SU-DHL-6 (cell line): Measurements from ENCODE around the gene NOC2L.
A peak's percentile ranks its signal among the peaks of the same experiment; 100 is the strongest.

Source experiments
- H2AFZ ChIP-seq: fragments of 200-600 bp; sonication (generic); 2 replicates; pipeline ENCODE4 v1.6.1; 2014; ENCODE audit warnings: low read depth, mild to moderate bottlenecking, moderate library complexity, mixed read lengths, antibody characterized with exemption, low read length; ENCODE audit not compliant: severe bottlenecking
- H3F3A ChIP-seq: fragments of 200-600 bp; shearing (Covaris generic); 2 replicates; pipeline ENCODE4 v1.6.0; 2016; ENCODE audit warnings: antibody characterized with exemption, mild to moderate bottlenecking; ENCODE audit not compliant: insufficient read depth
- H3K27ac ChIP-seq: fragments of 200-600 bp; sonication (generic); 2 replicates; pipeline ENCODE4 v1.5.1; 2016; ENCODE audit warnings: low read depth, mild to moderate bottlenecking, low read length, moderate library complexity, mixed read lengths
- H3K27me3 ChIP-seq: fragments of 200-600 bp; sonication (generic), shearing (Covaris generic); 2 replicates; pipeline ENCODE4 v1.6.0; 2014; ENCODE audit warnings: mild to moderate bottlenecking, low read length
- H3K36me3 ChIP-seq: fragments of 200-600 bp; sonication (generic); 2 replicates; pipeline ENCODE4 v1.6.1; 2014; ENCODE audit warnings: mild to moderate bottlenecking, low read length, mixed read lengths
- H3K4me2 ChIP-seq: fragments of 300-600, 200-600 bp; shearing (Covaris generic), sonication (generic); 2 replicates; pipeline ENCODE4 v1.6.0; 2014; ENCODE audit warnings: low read length, low read depth, mild to moderate bottlenecking; ENCODE audit not compliant: poor library complexity, severe bottlenecking
- H3K4me3 ChIP-seq: fragments of 200-600 bp; sonication (generic); 2 replicates; pipeline ENCODE4 v1.5.1; 2014; ENCODE audit warnings: antibody characterized with exemption, low read length, mild to moderate bottlenecking, mixed read lengths; ENCODE audit not compliant: insufficient read depth, poor library complexity, severe bottlenecking
- H3K79me2 ChIP-seq: fragments of 200-600 bp; sonication (generic); 2 replicates; pipeline ENCODE4 v1.6.1; 2014; ENCODE audit warnings: mild to moderate bottlenecking, low read length, moderate library complexity; ENCODE audit not compliant: insufficient read depth
- H3K9ac ChIP-seq: fragments of 200-600 bp; sonication (generic); 2 replicates; pipeline ENCODE4 v1.7.0; 2014; ENCODE audit warnings: mild to moderate bottlenecking, low read length
- H3K9me2 ChIP-seq: fragments of 200-600 bp; sonication (generic); replicated peaks from 2 replicates; pipeline ENCODE4 v1.6.1; 2014; ENCODE audit warnings: low read length; ENCODE audit not compliant: insufficient read depth
- H3K9me3 ChIP-seq: fragments of 200-600 bp; sonication (generic); 2 replicates; pipeline ENCODE4 v1.6.1; 2014; ENCODE audit warnings: low read length, mixed read lengths; ENCODE audit not compliant: insufficient read depth
- H4K20me1 ChIP-seq: fragments of 200-600 bp; sonication (generic); 2 replicates; pipeline ENCODE4 v1.6.1; 2014; ENCODE audit warnings: low read depth, mild to moderate bottlenecking, antibody characterized with exemption, low read length, moderate library complexity, mixed read lengths
- CTCF ChIP-seq: fragments of 200-600 bp; sonication (generic); IDR thresholded peaks from one replicate; pipeline ENCODE4 v1.5.1; 2017; ENCODE audit warnings: antibody characterized with exemption, mild to moderate bottlenecking, low read length, moderate library complexity; ENCODE audit not compliant: insufficient read depth, poor library complexity, severe bottlenecking
- EZH2phosphoT487 ChIP-seq: fragments of 200-600 bp; sonication (generic), shearing (Covaris generic); conservative IDR thresholded peaks from 2 replicates; pipeline ENCODE4 v1.6.1; 2018; ENCODE audit warnings: mild to moderate bottlenecking, antibody characterized with exemption, low read length, moderate library complexity, mixed read lengths

NOC2L gene

GRCh38 chr1:959731-960362 lies 791 bp upstream of the NOC2L start:
- no peak overlapping the region for H3K27ac ChIP-seq
- H3K79me2 ChIP-seq: peaks cover 18% of the 10 kb centered on the region
- H3F3A ChIP-seq: no peaks in the 10 kb centered on the region
- TF ChIP-seq EZH2phosphoT487 (no peak), CTCF (no peak)
- H4K20me1 ChIP-seq: no peaks in the 10 kb centered on the region
- peak overlapping the region; percentile 75 for H3K4me2 ChIP-seq
- peak overlapping the region; percentile 99 for H2AFZ ChIP-seq
- H3K4me3 ChIP-seq: peak overlapping the region; percentile 66
- H3K27me3 ChIP-seq: no peaks in the 10 kb centered on the region
- H3K9me2 ChIP-seq: no peaks in the 10 kb centered on the region
- H3K36me3 ChIP-seq: no peaks in the 10 kb centered on the region; the same call in 1 of the 2 replicates
- H3K9me3 ChIP-seq: no peaks in the 10 kb centered on the region
- H3K9ac ChIP-seq: peak overlapping the region; percentile 64

GRCh38 chr1:956636-957035 lies 2.4 kb downstream of the NOC2L start:
- H3K9me2 ChIP-seq: no peaks in the 10 kb centered on the region
- H3K4me2 ChIP-seq: no peak overlapping the region
- no peak overlapping the region for H3K9ac ChIP-seq
- H2AFZ ChIP-seq: no peak overlapping the region
- no peak for TF ChIP-seq EZH2phosphoT487
- no peak for TF ChIP-seq CTCF
- no peaks in the 10 kb centered on the region for H3F3A ChIP-seq
- no peaks in the 10 kb centered on the region for H3K27me3 ChIP-seq
- no peak overlapping the region for H3K4me3 ChIP-seq
- H3K36me3 ChIP-seq: no peaks in the 10 kb centered on the region; the same call in 1 of the 2 replicates
- peaks cover 18% of the 10 kb centered on the region for H3K79me2 ChIP-seq
- H4K20me1 ChIP-seq: no peaks in the 10 kb centered on the region
- H3K27ac ChIP-seq: no peak overlapping the region
- H3K9me3 ChIP-seq: no peaks in the 10 kb centered on the region

GRCh38 chr1:955474-955873 lies 3.6 kb downstream of the NOC2L start:
- no peak overlapping the region for H3K9ac ChIP-seq
- no peaks in the 10 kb centered on the region for H3K27me3 ChIP-seq
- H3K36me3 ChIP-seq: no peaks in the 10 kb centered on the region; the same call in 1 of the 2 replicates
- no peak overlapping the region for H3K27ac ChIP-seq
- TF ChIP-seq CTCF (no peak), EZH2phosphoT487 (no peak)
- peaks cover 18% of the 10 kb centered on the region for H3K79me2 ChIP-seq
- no peaks in the 10 kb centered on the region for H3K9me2 ChIP-seq
- no peaks in the 10 kb centered on the region for H4K20me1 ChIP-seq
- no peak overlapping the region for H3K4me3 ChIP-seq
- no peaks in the 10 kb centered on the region for H3K9me3 ChIP-seq
- no peak overlapping the region for H2AFZ ChIP-seq
- H3F3A ChIP-seq: no peaks in the 10 kb centered on the region
- no peak overlapping the region for H3K4me2 ChIP-seq
